H1 (cell line): ENCODE data around the gene ADAMTS3. TPM values are rescaled to one million over a fixed set of nuclear protein-coding genes. Genes with fewer than 3 reads are reported as not detected.
"Not testable (repeated sequence)": the region's sequence is repeated elsewhere in the genome, so short reads cannot be mapped to it uniquely, and the experiment has no call there.

Experiments used
- CTCF ChIA-PET: fragments of 300-600 bp; sonication (Branson Sonifier 250); formaldehyde crosslinking; loops from one replicate; lab custom pipeline; 2021; ENCODE audit not compliant: partially characterized antibody; lab: Charles Lee
- POLR2A ChIA-PET: fragments of 300-600 bp; sonication (Branson Sonifier 250); formaldehyde crosslinking; loops from one replicate; lab custom pipeline; 2021; ENCODE audit warnings: inconsistent platforms; ENCODE audit not compliant: partially characterized antibody; lab: Charles Lee
- DNase-seq, 2 experiments: peaks; one replicate each; pipeline versions ENCODE4 v3.0.0 to v3.0.0-alpha.2; 2010 to 2022; ENCODE audit warnings: low spot score in 2 of 2, low read depth in 1 of 2, mixed read lengths in 1 of 2
- FAIRE-seq: peaks from 2 replicates; lab custom pipeline; 2011; peaks lifted over from hg19 to GRCh38; lab: Jason Lieb, UNC
- H2AFZ ChIP-seq: 2 replicates; pipeline ENCODE4 v1.8.1; 2012; ENCODE audit warnings: low read length, inconsistent platforms
- H2AK5ac ChIP-seq: 2 replicates; pipeline ENCODE4 v1.6.1; 2013; ENCODE audit warnings: low read depth, low read length
- H2BK120ac ChIP-seq: replicated peaks from 2 replicates; pipeline ENCODE3; 2013; ENCODE audit warnings: low read depth, low read length, inconsistent platforms
- H2BK12ac ChIP-seq: 2 replicates; pipeline ENCODE4 v1.6.1; 2013; ENCODE audit warnings: low read depth, low read length
- H2BK15ac ChIP-seq: 2 replicates; pipeline ENCODE4 v1.6.1; 2013; ENCODE audit warnings: low read length
- H2BK20ac ChIP-seq: 2 replicates; pipeline ENCODE4 v1.6.1; 2013; ENCODE audit warnings: low read length
- H2BK5ac ChIP-seq: 2 replicates; pipeline ENCODE4 v1.6.1; 2013; ENCODE audit warnings: low read depth, low read length
- H3K14ac ChIP-seq: 2 replicates; pipeline ENCODE4 v1.6.1; 2013; ENCODE audit warnings: inconsistent platforms; ENCODE audit not compliant: insufficient read length
- H3K18ac ChIP-seq: 2 replicates; pipeline ENCODE4 v1.6.1; 2013; ENCODE audit warnings: low read length; ENCODE audit errors: extremely low read depth
- H3K23ac ChIP-seq: 2 replicates; pipeline ENCODE4 v1.6.1; 2013; ENCODE audit warnings: inconsistent platforms; ENCODE audit not compliant: insufficient read length
- H3K23me2 ChIP-seq: 2 replicates; pipeline ENCODE4 v1.6.1; 2013; ENCODE audit warnings: low read depth, low read length
- H3K27ac ChIP-seq: 2 replicates; pipeline ENCODE4 v1.6.1; 2011; ENCODE audit warnings: low read depth, low read length, inconsistent platforms
- H3K27me3 ChIP-seq, 4 experiments: replicated peaks in 1 of 4; 1 replicate in 1 of 4; 2 replicates in 3 of 4; pipeline versions ENCODE4 v1.6.1 to v1.8.1; 2011 to 2013; ENCODE audit warnings: low read length in 3 of 4, mild to moderate bottlenecking in 3 of 4, inconsistent platforms in 2 of 4, mixed read lengths in 2 of 4, moderate library complexity in 1 of 4; ENCODE audit not compliant: control insufficient read depth in 3 of 4, insufficient read depth in 3 of 4; ENCODE audit errors: extremely low read depth in 1 of 4
- H3K36me3 ChIP-seq, 4 experiments: 2 replicates each; pipeline versions ENCODE4 v1.6.1 to v1.8.1; 2011 to 2013; ENCODE audit warnings: mild to moderate bottlenecking in 4 of 4, low read length in 3 of 4, moderate library complexity in 2 of 4, control low read depth in 1 of 4, inconsistent platforms in 1 of 4; ENCODE audit not compliant: insufficient read depth in 4 of 4, control insufficient read depth in 2 of 4
- H3K4ac ChIP-seq: replicated peaks from 2 replicates; pipeline ENCODE3; 2013; ENCODE audit warnings: low read length, low read depth, mixed read lengths, inconsistent platforms; ENCODE audit not compliant: insufficient read length
- H3K4me1 ChIP-seq, 4 experiments: replicated peaks in 1 of 4; 1 replicate in 1 of 4; 2 replicates in 3 of 4; pipeline versions ENCODE4 v1.6.1 to v1.8.1; 2011 to 2013; ENCODE audit warnings: low read length in 3 of 4, inconsistent platforms in 2 of 4, mixed read lengths in 1 of 4; ENCODE audit not compliant: insufficient read depth in 4 of 4, control insufficient read depth in 3 of 4
- H3K4me2 ChIP-seq, 2 experiments: 2 replicates each; pipeline versions ENCODE4 v1.6.1 to v1.8.1; 2011 to 2013; ENCODE audit warnings: low read depth in 2 of 2, low read length in 2 of 2, control low read depth in 1 of 2, inconsistent platforms in 1 of 2, mild to moderate bottlenecking in 1 of 2; ENCODE audit not compliant: insufficient read depth in 1 of 2
- H3K4me3 ChIP-seq, 4 experiments: fragments of 200-600, 300-600 bp in 1 of 4; sonication (generic), shearing (Covaris generic), sonication (Bioruptor Twin) in 1 of 4; 2 replicates each; pipeline versions ENCODE4 v1.5.1 to v1.8.1; 2011 to 2016; ENCODE audit warnings: low read length in 4 of 4, low read depth in 3 of 4, control low read depth in 2 of 4, inconsistent platforms in 2 of 4, mild to moderate bottlenecking in 2 of 4, mixed read lengths in 1 of 4, moderate library complexity in 1 of 4; ENCODE audit not compliant: insufficient read depth in 2 of 4; ENCODE audit errors: extremely low read depth in 1 of 4
- H3K56ac ChIP-seq: replicated peaks from 2 replicates; pipeline ENCODE3; 2013; ENCODE audit warnings: low read depth, mild to moderate bottlenecking, mixed read lengths, low read length, inconsistent platforms; ENCODE audit not compliant: insufficient read length
- H3K79me1 ChIP-seq: 2 replicates; pipeline ENCODE4 v1.6.1; 2013; ENCODE audit warnings: low read depth, low read length, control low read depth
- H3K79me2 ChIP-seq, 2 experiments: 2 replicates each; pipeline versions ENCODE4 v1.6.1 to v1.8.1; 2012 to 2013; ENCODE audit warnings: low read length in 2 of 2, mild to moderate bottlenecking in 2 of 2, inconsistent platforms in 1 of 2; ENCODE audit not compliant: insufficient read depth in 2 of 2, control insufficient read depth in 1 of 2
- H3K9ac ChIP-seq, 4 experiments: replicated peaks in 1 of 4; 1 replicate in 1 of 4; 2 replicates in 3 of 4; pipeline versions ENCODE4 v1.6.1 to v1.8.1; 2011 to 2013; ENCODE audit warnings: low read depth in 3 of 4, low read length in 3 of 4, control low read depth in 2 of 4, mild to moderate bottlenecking in 2 of 4, moderate library complexity in 2 of 4, inconsistent platforms in 1 of 4; ENCODE audit errors: extremely low read depth in 1 of 4
- H3K9me3 ChIP-seq, 2 experiments: 2 replicates each; pipeline versions ENCODE4 v1.6.1 to v1.8.1; 2012 to 2013; ENCODE audit warnings: mild to moderate bottlenecking in 2 of 2, moderate library complexity in 2 of 2, control low read depth in 1 of 2, inconsistent platforms in 1 of 2, low read depth in 1 of 2, low read length in 1 of 2, mixed read lengths in 1 of 2; ENCODE audit not compliant: insufficient read depth in 2 of 2
- H4K20me1 ChIP-seq, 2 experiments: replicated peaks in 1 of 2; 2 replicates each; pipeline versions ENCODE3 to v1.8.1; 2011 to 2013; ENCODE audit warnings: inconsistent platforms in 2 of 2, low read length in 2 of 2, mild to moderate bottlenecking in 1 of 2; ENCODE audit not compliant: insufficient read depth in 2 of 2, control insufficient read depth in 1 of 2
- H4K5ac ChIP-seq: 2 replicates; pipeline ENCODE4 v1.6.1; 2013; ENCODE audit warnings: low read length, low read depth, mixed read lengths, inconsistent platforms; ENCODE audit not compliant: insufficient read length
- H4K8ac ChIP-seq: 2 replicates; pipeline ENCODE4 v1.8.0; 2013; ENCODE audit warnings: mild to moderate bottlenecking, moderate library complexity, low read length, inconsistent platforms; ENCODE audit not compliant: insufficient read depth; ENCODE audit errors: extremely low read depth
- H4K91ac ChIP-seq: replicated peaks from 2 replicates; pipeline ENCODE3; 2013; ENCODE audit warnings: low read length, mixed read lengths, inconsistent platforms; ENCODE audit not compliant: insufficient read length
- polyA plus RNA-seq, 7 experiments: library from polyadenylated mRNA; depleted of rRNA in 3 of 7; stranded (reverse) in 5 of 7; unstranded in 2 of 7; fragments of >200 nt in 5 of 7; fragments of 200-250 nt in 2 of 7; gene quantifications; 1 replicate in 5 of 7; 2 replicates in 1 of 7; 4 replicates in 1 of 7; pipeline versions ENCODE4 v1.2.1 to v1.2.3, GENCODE V29; 2011 to 2013; ENCODE audit warnings: missing spikeins in 2 of 7, mixed read lengths in 2 of 7
- total RNA-seq: library from RNA; stranded (reverse); fragmentation: NEBNext Ultra II Directional; extraction: Animal tissue kit (Norgen Biotek cat#: 25700); gene quantifications from 2 replicates; pipeline ENCODE4 v1.2.1, GENCODE V29; 2021

The ADAMTS3 gene
- total and polyA plus RNA-seq, 2 of the 8 experiments (the other 6 are each of a cell fraction or from before 2014, with no cell fraction given), result 1.3 to 3.4 TPM

DNA sequence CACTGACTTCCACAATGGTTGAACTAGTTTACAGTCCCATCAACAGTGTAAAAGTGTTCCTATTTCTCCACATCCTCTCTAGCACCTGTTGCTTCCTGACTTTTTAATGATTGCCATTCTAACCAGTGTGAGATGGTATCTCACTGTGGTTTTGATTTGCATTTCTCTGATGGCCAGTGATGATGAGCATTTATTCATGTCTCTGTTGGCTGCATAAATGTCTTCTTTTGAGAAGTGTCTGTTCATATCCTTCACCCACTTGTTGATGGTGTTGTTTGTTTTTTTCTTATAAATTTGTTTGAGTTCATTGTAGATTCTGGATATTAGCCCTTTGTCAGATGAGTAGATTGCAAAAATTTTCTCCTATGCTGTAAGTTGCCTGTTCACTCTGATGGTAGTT, 143.1 kb downstream of the ADAMTS3 start:
- H3K9ac ChIP-seq, H4K5ac ChIP-seq, H3K27me3 ChIP-seq, H3K18ac ChIP-seq, H3K79me1 ChIP-seq, H4K91ac ChIP-seq, H3K4me3 ChIP-seq, H3K23ac ChIP-seq, H3K79me2 ChIP-seq, H2AFZ ChIP-seq, H2BK20ac ChIP-seq, H4K8ac ChIP-seq, H3K4me1 ChIP-seq, H3K14ac ChIP-seq, CTCF ChIA-PET, H2BK5ac ChIP-seq, DNase-seq, H3K4ac ChIP-seq, H2AK5ac ChIP-seq, H3K23me2 ChIP-seq, H3K27ac ChIP-seq, H3K9me3 ChIP-seq, H3K4me2 ChIP-seq, FAIRE-seq, H3K56ac ChIP-seq, POLR2A ChIA-PET, H2BK12ac ChIP-seq, H2BK120ac ChIP-seq, H3K36me3 ChIP-seq, H4K20me1 ChIP-seq, H2BK15ac ChIP-seq: not testable (repeated sequence)
